OCI-LY3 (cell line): ENCODE data around the gene TCEA2.

Experiments used
- H2AFZ ChIP-seq: fragments of 200-600, 300-600 bp; shearing (Covaris generic); 2 replicates; pipeline ENCODE4 v1.6.0; 2014; ENCODE audit warnings: antibody characterized with exemption, low read depth, low read length
- H3K27ac ChIP-seq: fragments of 200-600, 300-600 bp; sonication (generic); 2 replicates; pipeline ENCODE4 v1.5.1; 2014; ENCODE audit warnings: mild to moderate bottlenecking, low read length, moderate library complexity, mixed read lengths
- H3K27me3 ChIP-seq: fragments of 200-600, 300-600 bp; sonication (generic); 2 replicates; pipeline ENCODE4 v1.6.1; 2014; ENCODE audit warnings: low read depth, low read length, mixed read lengths
- H3K36me3 ChIP-seq: fragments of 200-600, 300-600 bp; sonication (generic); replicated peaks from 2 replicates; pipeline ENCODE3; 2014; ENCODE audit warnings: low read depth, low read length, mixed read lengths
- H3K4me1 ChIP-seq: fragments of 300-600, 200-600 bp; sonication (generic); 2 replicates; pipeline ENCODE4 v1.6.1; 2014; ENCODE audit warnings: low read length, mixed read lengths
- H3K4me2 ChIP-seq: fragments of 200-600, 300-600 bp; sonication (generic); 2 replicates; pipeline ENCODE4 v1.6.1; 2014; ENCODE audit warnings: low read length, mixed read lengths
- H3K4me3 ChIP-seq: fragments of 300-600, 200-600 bp; sonication (generic); 2 replicates; pipeline ENCODE4 v1.5.1; 2014; ENCODE audit warnings: antibody characterized with exemption, mild to moderate bottlenecking, low read length, moderate library complexity
- H3K79me2 ChIP-seq: fragments of 300-600, 200-600 bp; shearing (Covaris generic); 2 replicates; pipeline ENCODE4 v1.6.1; 2014; ENCODE audit warnings: mild to moderate bottlenecking, low read length, mixed read lengths
- H3K9ac ChIP-seq: fragments of 300-600, 200-600 bp; shearing (Covaris generic); 2 replicates; pipeline ENCODE4 v1.6.0; 2014; ENCODE audit warnings: mild to moderate bottlenecking, low read length, moderate library complexity
- H3K9me3 ChIP-seq: fragments of 200-600, 300-600 bp; shearing (Covaris generic); 2 replicates; pipeline ENCODE4 v1.6.1; 2014; ENCODE audit warnings: low read length, mixed read lengths; ENCODE audit not compliant: insufficient read depth
- H4K20me1 ChIP-seq: fragments of 200-600, 300-600 bp; sonication (generic); 2 replicates; pipeline ENCODE4 v1.6.1; 2016; ENCODE audit warnings: low read length, mixed read lengths; ENCODE audit not compliant: insufficient read depth
- CTCF ChIP-seq: fragments of 200-600, 300-600 bp; sonication (generic); IDR thresholded peaks from 2 replicates; pipeline ENCODE4 v1.5.1; 2014; ENCODE audit warnings: antibody characterized with exemption, low read length, low read depth
- EZH2phosphoT487 ChIP-seq: fragments of 200-600 bp; shearing (Covaris generic); IDR thresholded peaks from 2 replicates; pipeline ENCODE4 v1.6.1; 2018; ENCODE audit warnings: antibody characterized with exemption, mixed run types, low read depth

The TCEA2 gene

GRCh38 chr20:64069614-64070243, 6.7 kb downstream of the TCEA2 start:
- H3K9me3 ChIP-seq = no peaks in the 10 kb centered on the region
- no peaks in the 10 kb centered on the region for H4K20me1 ChIP-seq
- no peak overlapping the region for H3K4me2 ChIP-seq
- peaks cover 4% of the 10 kb centered on the region; the same call in 1 of the 2 replicates for H3K27me3 ChIP-seq
- peaks cover 10% of the 10 kb centered on the region for H3K36me3 ChIP-seq
- peaks cover 6% of the 10 kb centered on the region; the same call in 1 of the 2 replicates for H3K4me1 ChIP-seq
- H2AFZ ChIP-seq = no peak overlapping the region
- no peak overlapping the region for H3K4me3 ChIP-seq
- H3K9ac ChIP-seq = no peak overlapping the region
- TF ChIP-seq CTCF = peak; percentile 75
- no peak for TF ChIP-seq EZH2phosphoT487
- no peaks in the 10 kb centered on the region for H3K79me2 ChIP-seq
- H3K27ac ChIP-seq = no peak overlapping the region

DNA sequence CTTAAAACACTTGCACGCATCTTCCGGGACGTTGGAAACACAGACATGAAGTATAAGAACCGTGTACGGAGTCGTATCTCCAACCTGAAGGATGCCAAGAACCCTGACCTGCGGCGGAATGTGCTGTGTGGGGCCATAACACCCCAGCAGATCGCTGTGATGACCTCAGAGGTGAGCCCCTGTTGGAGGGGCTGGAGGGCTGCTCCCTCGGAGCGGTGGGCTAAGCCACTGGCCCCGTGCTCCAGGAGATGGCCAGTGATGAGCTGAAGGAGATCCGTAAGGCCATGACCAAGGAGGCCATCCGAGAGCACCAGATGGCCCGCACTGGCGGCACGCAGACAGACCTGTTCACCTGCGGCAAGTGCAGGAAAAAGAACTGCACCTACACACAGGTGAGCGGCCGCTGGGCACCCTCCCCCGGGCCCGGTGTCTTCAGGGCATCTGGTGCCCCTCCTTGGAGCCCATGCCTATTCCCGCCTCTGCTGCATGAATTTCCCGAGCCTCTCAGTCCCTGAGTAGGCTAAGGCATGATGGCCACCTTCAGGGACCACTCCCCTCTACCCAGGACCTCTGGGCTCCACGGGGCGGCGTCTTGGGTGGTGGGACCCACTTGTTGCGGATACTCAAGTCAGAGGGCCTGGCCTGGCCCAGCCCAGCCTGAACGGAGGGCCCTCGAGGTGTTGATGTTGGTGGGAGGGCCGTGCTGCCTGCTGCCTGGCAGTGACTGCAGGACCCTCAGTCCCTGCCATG, 7.4 kb downstream of the TCEA2 start:
- peaks cover 4% of the 10 kb centered on the region; the same call in 1 of the 2 replicates for H3K27me3 ChIP-seq
- H2AFZ ChIP-seq = no peak overlapping the region
- H3K9ac ChIP-seq = no peak overlapping the region
- H4K20me1 ChIP-seq = no peaks in the 10 kb centered on the region
- H3K4me3 ChIP-seq = no peak overlapping the region
- no peak overlapping the region for H3K4me2 ChIP-seq
- peaks cover 6% of the 10 kb centered on the region; the same call in 1 of the 2 replicates for H3K4me1 ChIP-seq
- H3K9me3 ChIP-seq = no peaks in the 10 kb centered on the region
- H3K36me3 ChIP-seq = peaks cover 14% of the 10 kb centered on the region
- no peak for TF ChIP-seq CTCF
- no peak for TF ChIP-seq EZH2phosphoT487
- H3K79me2 ChIP-seq = no peaks in the 10 kb centered on the region
- no peak overlapping the region for H3K27ac ChIP-seq

GRCh38 chr20:64071341-64072332, 8.6 kb downstream of the TCEA2 start:
- Histone ChIP-seq H3K9ac (no peak overlapping the region), H3K4me3 (no peak overlapping the region), H3K9me3 (no peaks in the 10 kb centered on the region), H3K4me1 (peaks cover 6% of the 10 kb centered on the region), H4K20me1 (no peaks in the 10 kb centered on the region), H2AFZ (no peak overlapping the region), H3K4me2 (no peak overlapping the region), H3K79me2 (peaks cover 7% of the 10 kb centered on the region; the same call in 1 of the 2 replicates), H3K27ac (no peak overlapping the region), H3K36me3 (peaks cover 19% of the 10 kb centered on the region), H3K27me3 (no peaks in the 10 kb centered on the region; the same call in 1 of the 2 replicates)
- TF ChIP-seq CTCF (no peak), EZH2phosphoT487 (no peak)
